ENCODE measurements around the gene SEMA5B. TPM values are rescaled to one million over a fixed set of nuclear protein-coding genes. Genes with fewer than 3 reads are reported as not detected.

Gene SEMA5B
- total RNA-seq, 1 experiment from 2014 or later = not detected

DNA sequence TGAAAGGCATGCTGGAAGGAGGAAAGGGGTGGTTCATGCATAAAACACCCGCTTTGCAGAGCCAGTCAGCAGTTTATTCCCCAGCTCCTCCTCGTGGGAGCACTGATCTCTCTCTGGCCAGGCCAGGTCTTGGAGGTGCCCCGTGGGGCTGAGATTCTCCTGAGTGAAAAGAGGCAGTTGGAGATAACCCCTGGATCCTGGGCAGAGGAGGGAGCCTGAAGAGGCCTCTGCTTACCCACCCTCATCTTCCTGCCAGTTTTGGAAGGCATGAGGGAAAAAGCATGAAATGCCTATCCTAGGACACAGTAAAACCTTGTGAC, 108.3 kb downstream of the SEMA5B start:
- no peak overlapping the region for H3K4me3 Mint-ChIP-seq (ENCODE audit: low read depth, unreplicated experiment)
- peaks cover 51% of the 10 kb centered on the region for H3K27me3 Mint-ChIP-seq (ENCODE audit: unreplicated experiment)
- no TSS peak for BruUV-seq (replicated peaks)
- intact Hi-C loops (cut with micrococcal nuclease; ENCODE audit: unreplicated experiment) = no loop called here
- H3K4me1 Mint-ChIP-seq (ENCODE audit: low read depth, unreplicated experiment) = no peaks in the 10 kb centered on the region
- no peaks in the 10 kb centered on the region for H3K9me3 Mint-ChIP-seq (ENCODE audit: low read depth, unreplicated experiment)
- no peaks in the 10 kb centered on the region for H3K36me3 Mint-ChIP-seq (ENCODE audit: insufficient read depth, unreplicated experiment)
- TF ChIP-seq, protein P1, sequence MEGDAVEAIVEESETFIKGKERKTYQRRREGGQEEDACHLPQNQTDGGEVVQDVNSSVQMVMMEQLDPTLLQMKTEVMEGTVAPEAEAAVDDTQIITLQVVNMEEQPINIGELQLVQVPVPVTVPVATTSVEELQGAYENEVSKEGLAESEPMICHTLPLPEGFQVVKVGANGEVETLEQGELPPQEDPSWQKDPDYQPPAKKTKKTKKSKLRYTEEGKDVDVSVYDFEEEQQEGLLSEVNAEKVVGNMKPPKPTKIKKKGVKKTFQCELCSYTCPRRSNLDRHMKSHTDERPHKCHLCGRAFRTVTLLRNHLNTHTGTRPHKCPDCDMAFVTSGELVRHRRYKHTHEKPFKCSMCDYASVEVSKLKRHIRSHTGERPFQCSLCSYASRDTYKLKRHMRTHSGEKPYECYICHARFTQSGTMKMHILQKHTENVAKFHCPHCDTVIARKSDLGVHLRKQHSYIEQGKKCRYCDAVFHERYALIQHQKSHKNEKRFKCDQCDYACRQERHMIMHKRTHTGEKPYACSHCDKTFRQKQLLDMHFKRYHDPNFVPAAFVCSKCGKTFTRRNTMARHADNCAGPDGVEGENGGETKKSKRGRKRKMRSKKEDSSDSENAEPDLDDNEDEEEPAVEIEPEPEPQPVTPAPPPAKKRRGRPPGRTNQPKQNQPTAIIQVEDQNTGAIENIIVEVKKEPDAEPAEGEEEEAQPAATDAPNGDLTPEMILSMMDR (IDR thresholded peaks at IDR 0.05; ENCODE audit: unreplicated experiment) = no peak
- no peak overlapping the region for H3K27ac Mint-ChIP-seq (ENCODE audit: unreplicated experiment)
- CTCF ChIA-PET = no interaction called here
- DNase-seq = no peak

DNA sequence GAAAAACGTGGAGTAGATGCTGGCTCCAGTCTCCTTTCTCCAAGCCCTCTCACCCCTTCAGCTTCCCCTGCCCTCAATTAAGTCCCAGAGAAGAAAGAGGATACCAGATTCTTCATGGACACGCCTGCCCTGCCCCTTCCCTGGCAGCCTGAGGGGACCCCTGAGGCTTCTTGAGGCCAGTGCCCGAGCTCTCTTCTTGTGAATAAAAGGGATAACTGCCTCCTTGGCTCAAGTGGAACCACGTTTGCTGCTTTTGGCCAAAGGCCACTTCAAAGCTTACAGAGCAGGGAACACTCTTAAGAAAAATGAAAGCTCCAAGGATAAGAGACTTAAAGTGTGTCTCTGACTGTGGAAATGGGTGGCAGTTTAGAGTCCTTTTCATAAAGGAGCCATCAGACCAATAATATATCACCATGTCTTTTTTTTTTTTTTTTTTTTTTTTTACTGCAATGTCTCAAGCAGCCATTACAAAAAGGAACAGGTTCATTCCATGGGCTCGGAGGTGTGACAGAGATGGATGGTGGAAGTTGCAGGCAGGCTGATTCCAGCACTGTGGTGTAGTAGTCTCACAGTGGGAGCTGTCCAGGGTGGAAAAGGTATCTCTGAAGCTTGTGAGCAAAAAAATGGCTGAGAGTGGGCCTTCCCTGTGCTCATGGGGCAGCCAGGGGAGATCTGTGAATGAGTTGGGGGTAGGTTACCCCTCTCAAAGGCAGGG, 108.8 kb downstream of the SEMA5B start:
- no peaks in the 10 kb centered on the region for H3K4me1 Mint-ChIP-seq (ENCODE audit: low read depth, unreplicated experiment)
- no peak overlapping the region for H3K4me3 Mint-ChIP-seq (ENCODE audit: low read depth, unreplicated experiment)
- peaks cover 51% of the 10 kb centered on the region for H3K27me3 Mint-ChIP-seq (ENCODE audit: unreplicated experiment)
- no peak overlapping the region for H3K27ac Mint-ChIP-seq (ENCODE audit: unreplicated experiment)
- DNase-seq = no peak
- H3K36me3 Mint-ChIP-seq (ENCODE audit: insufficient read depth, unreplicated experiment) = no peaks in the 10 kb centered on the region
- CTCF ChIA-PET = no interaction called here
- TF ChIP-seq, protein P1 (IDR thresholded peaks at IDR 0.05; ENCODE audit: unreplicated experiment) = no peak
- BruUV-seq (replicated peaks) = no TSS peak
- intact Hi-C loops (cut with micrococcal nuclease; ENCODE audit: unreplicated experiment) = no loop called here
- no peaks in the 10 kb centered on the region for H3K9me3 Mint-ChIP-seq (ENCODE audit: low read depth, unreplicated experiment)

DNA sequence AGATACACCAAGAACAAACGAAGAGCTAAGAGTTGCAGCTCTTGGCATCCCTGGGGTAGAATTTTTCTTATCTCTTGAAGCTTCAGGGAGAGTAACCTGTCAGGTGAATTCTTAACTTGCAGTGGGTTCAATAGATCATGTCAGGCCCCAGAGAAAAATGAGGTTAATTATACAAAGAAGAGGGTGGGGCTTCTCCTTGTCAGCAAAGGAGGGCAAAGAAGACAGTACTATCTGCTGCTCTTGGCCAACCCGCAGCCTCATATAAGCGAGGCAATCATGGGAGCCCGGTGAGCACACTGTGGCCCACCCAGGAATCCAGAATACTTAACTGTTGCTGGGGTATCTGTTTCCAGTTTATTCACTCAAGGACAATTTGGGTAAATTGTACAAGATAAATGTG, 110.2 kb downstream of the SEMA5B start:
- DNase-seq = no peak
- H3K9me3 Mint-ChIP-seq (ENCODE audit: low read depth, unreplicated experiment) = no peaks in the 10 kb centered on the region
- H3K4me3 Mint-ChIP-seq (ENCODE audit: low read depth, unreplicated experiment) = no peak overlapping the region
- intact Hi-C loops (cut with micrococcal nuclease; ENCODE audit: unreplicated experiment) = no loop called here
- no peaks in the 10 kb centered on the region for H3K4me1 Mint-ChIP-seq (ENCODE audit: low read depth, unreplicated experiment)
- CTCF ChIA-PET = no interaction called here
- peaks cover 51% of the 10 kb centered on the region for H3K27me3 Mint-ChIP-seq (ENCODE audit: unreplicated experiment)
- no peak overlapping the region for H3K27ac Mint-ChIP-seq (ENCODE audit: unreplicated experiment)
- H3K36me3 Mint-ChIP-seq (ENCODE audit: insufficient read depth, unreplicated experiment) = no peaks in the 10 kb centered on the region
- BruUV-seq (replicated peaks) = no TSS peak
- TF ChIP-seq, protein P1 (IDR thresholded peaks at IDR 0.05; ENCODE audit: unreplicated experiment) = no peak

DNA sequence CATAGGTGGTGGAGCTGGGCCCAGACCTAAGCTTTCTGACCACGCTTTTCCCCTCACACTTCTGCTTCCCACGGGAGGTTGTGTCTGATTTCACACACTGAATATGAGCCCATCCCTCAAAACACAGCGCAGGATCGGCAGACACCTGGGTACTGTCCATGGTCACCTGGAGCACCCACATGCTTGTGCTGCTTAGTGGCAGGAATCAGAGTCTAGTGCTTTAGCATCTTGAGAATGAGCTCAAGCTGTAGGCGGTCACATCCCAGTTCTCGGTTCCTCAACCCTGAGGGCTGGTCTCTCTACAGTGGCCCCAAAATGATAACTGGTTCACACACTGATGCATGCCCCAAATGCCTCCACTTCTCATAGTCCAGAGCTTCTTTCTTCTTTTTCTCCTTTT, 111.0 kb downstream of the SEMA5B start:
- no peak overlapping the region for H3K27ac Mint-ChIP-seq (ENCODE audit: unreplicated experiment)
- TF ChIP-seq, protein P1 (IDR thresholded peaks at IDR 0.05; ENCODE audit: unreplicated experiment) = no peak
- H3K9me3 Mint-ChIP-seq (ENCODE audit: low read depth, unreplicated experiment) = no peaks in the 10 kb centered on the region
- CTCF ChIA-PET = no interaction called here
- H3K4me3 Mint-ChIP-seq (ENCODE audit: low read depth, unreplicated experiment) = no peak overlapping the region
- BruUV-seq (replicated peaks) = no TSS peak
- H3K4me1 Mint-ChIP-seq (ENCODE audit: low read depth, unreplicated experiment) = no peaks in the 10 kb centered on the region
- H3K36me3 Mint-ChIP-seq (ENCODE audit: insufficient read depth, unreplicated experiment) = no peaks in the 10 kb centered on the region
- peaks cover 51% of the 10 kb centered on the region for H3K27me3 Mint-ChIP-seq (ENCODE audit: unreplicated experiment)
- intact Hi-C loops (cut with micrococcal nuclease; ENCODE audit: unreplicated experiment) = no loop called here
- no peak for DNase-seq

Measured in Calu3 (cell line).